K562 (cell line): Measurements from ENCODE around the gene NRXN2. TPM values are rescaled to one million over a fixed set of nuclear protein-coding genes. Genes with fewer than 3 reads are reported as not detected.
A peak's percentile ranks its signal among the peaks of the same experiment; 100 is the strongest.

Experiments used
- ADNP ChIP-seq: fragments of 200-800 bp; sonication (Bioruptor generic); IDR thresholded peaks from 2 replicates; pipeline ENCODE4 v1.6.1; 2016; ENCODE audit warnings: missing genetic modification characterization, missing compliant biosample characterization
- BRF1 ChIP-seq: IDR thresholded peaks from 3 replicates; pipeline ENCODE4 v1.6.1; 2011; ENCODE audit warnings: borderline replicate concordance, mild to moderate bottlenecking; ENCODE audit not compliant: insufficient read length; ENCODE audit errors: extremely low read depth
- ELF2 ChIP-seq: fragments of 250-450 bp; sonication (Bioruptor Pico); IDR thresholded peaks from 2 replicates; pipeline ENCODE4 v1.5.0; 2021; ENCODE audit warnings: mild to moderate bottlenecking
- ELF4 ChIP-seq: fragments of 450-650 bp; formaldehyde crosslinking; IDR thresholded peaks from 2 replicates; pipeline ENCODE4 v1.4.0; 2022; ENCODE audit warnings: missing genetic modification characterization
- EP400 ChIP-seq: fragments of 450-650 bp; IDR thresholded peaks from 2 replicates; pipeline ENCODE4 v1.6.1; 2017; ENCODE audit warnings: antibody characterized with exemption, mild to moderate bottlenecking, moderate library complexity
- FOSL1 ChIP-seq: fragments of 200-800 bp; sonication (Bioruptor generic); conservative IDR thresholded peaks from 2 replicates; pipeline ENCODE4 v1.6.1; 2016; ENCODE audit warnings: missing genetic modification characterization, missing compliant biosample characterization
- HNRNPK ChIP-seq: fragments of 200-400 bp; formaldehyde crosslinking; IDR thresholded peaks from one replicate; pipeline ENCODE4 v1.6.1; 2018; ENCODE audit warnings: mild to moderate bottlenecking, low read depth, low read length; ENCODE audit not compliant: poor library complexity, severe bottlenecking
- ILK ChIP-seq: fragments of 450-650 bp; IDR thresholded peaks from 2 replicates; pipeline ENCODE4 v1.6.1; 2016; ENCODE audit warnings: missing genetic modification characterization, low read depth, mild to moderate bottlenecking, missing compliant biosample characterization, moderate library complexity, borderline replicate concordance
- NFIC ChIP-seq: fragments of 450-650 bp; IDR thresholded peaks from 2 replicates; pipeline ENCODE4 v1.6.1; 2017; ENCODE audit warnings: mild to moderate bottlenecking, inconsistent platforms
- PHF20 ChIP-seq: fragments of 450-650 bp; IDR thresholded peaks from 2 replicates; pipeline ENCODE4 v1.6.1; 2018; ENCODE audit not compliant: partially characterized antibody
- SAP30 ChIP-seq: fragments of 200-600 bp; sonication (generic); IDR thresholded peaks from 2 replicates; pipeline ENCODE4 v1.6.1; 2012; ENCODE audit warnings: borderline replicate concordance, low read depth, mild to moderate bottlenecking, moderate library complexity, low read length, control low read depth, inconsistent platforms; ENCODE audit not compliant: insufficient read depth, poor library complexity, severe bottlenecking
- SMARCA4 ChIP-seq: fragments of 450-650 bp; IDR thresholded peaks from 2 replicates; pipeline ENCODE4 v1.6.1; 2016
- SREBF1 ChIP-seq: fragments of 150-350 bp; IDR thresholded peaks from 2 replicates; pipeline ENCODE4 v1.6.1; 2014; ENCODE audit warnings: antibody characterized with exemption, low read depth, low read length, borderline replicate concordance
- TARDBP ChIP-seq: fragments of 450-650 bp; IDR thresholded peaks from 2 replicates; pipeline ENCODE4 v1.6.1; 2016
- TSC22D4 ChIP-seq: fragments of 450-650 bp; IDR thresholded peaks from 2 replicates; pipeline ENCODE4 v1.6.1; 2016; ENCODE audit warnings: missing genetic modification characterization, missing biosample characterization, control low read depth
- USF2 ChIP-seq: sonication (generic); formaldehyde crosslinking; IDR thresholded peaks from 2 replicates; pipeline ENCODE4 v1.5.0; 2020; ENCODE audit warnings: missing genetic modification reagents
- ZBTB1 ChIP-seq: sonication (generic); formaldehyde crosslinking; IDR thresholded peaks from 2 replicates; pipeline ENCODE4 v1.8.1; 2023; ENCODE audit warnings: missing genetic modification reagents, low read depth, mild to moderate bottlenecking, borderline replicate concordance
- ZC3H8 ChIP-seq: fragments of 450-650 bp; IDR thresholded peaks from 2 replicates; pipeline ENCODE4 v1.6.1; 2017
- ZNF165 ChIP-seq: fragments of 250-450 bp; sonication (Bioruptor Pico); IDR thresholded peaks from 2 replicates; pipeline ENCODE4 v1.4.0; 2020; ENCODE audit warnings: borderline replicate concordance
- ZNF316 ChIP-seq: fragments of 450-650 bp; IDR thresholded peaks from 2 replicates; pipeline ENCODE4 v1.6.1; 2016
- ZNF347 ChIP-seq: fragments of 450-650 bp; formaldehyde crosslinking; IDR thresholded peaks from 2 replicates; pipeline ENCODE4 v1.4.0; 2020; ENCODE audit warnings: low read depth, mild to moderate bottlenecking, moderate library complexity
- polyA plus RNA-seq, 8 experiments: library from polyadenylated mRNA; depleted of rRNA in 4 of 8; stranded (reverse) in 5 of 8; unstranded in 3 of 8; fragments of >200 nt; fragmentation: Nextera tagmentation in 2 of 8; fragmentation: Illumina TruSeq in 1 of 8; extraction: Ambion mirVana in 2 of 8; extraction: Trizol in 1 of 8; gene quantifications; 2 replicates each; pipeline versions ENCODE4 v1.2.1 to v1.2.3, GENCODE V29; 2011 to 2014; ENCODE audit warnings: inconsistent platforms in 1 of 8, missing spikeins in 1 of 8
- total RNA-seq, 7 experiments: library from RNA; depleted of rRNA in 6 of 7; stranded (reverse); fragments of >200 nt in 6 of 7; fragmentation: Illumina TruSeq in 2 of 7; extraction: Trizol in 2 of 7; gene quantifications; 2 replicates each; pipeline versions ENCODE4 v1.2.1 to v1.2.3, GENCODE V29; 2011 to 2021; ENCODE audit warnings: low replicate concordance in 1 of 7
- TF ChIP-seq, protein P1 (sequence below): fragments of 250-450 bp; sonication (Bioruptor Pico); IDR thresholded peaks from 2 replicates; pipeline ENCODE4 v1.8.0; 2021; ENCODE audit warnings: borderline replicate concordance, mild to moderate bottlenecking, moderate library complexity; ENCODE audit not compliant: poor library complexity, severe bottlenecking
- TF ChIP-seq, protein P2 (sequence below): fragments of 450-650 bp; IDR thresholded peaks from 2 replicates; pipeline ENCODE4 v1.6.1; 2016; ENCODE audit warnings: missing biosample characterization, missing genetic modification characterization

NRXN2 gene
- total and polyA plus RNA-seq, 9 of the 15 experiments (the other 6 are each of a cell fraction or from before 2014, with no cell fraction given), result 0.07 to 0.47 (median 0.15) TPM; not detected in 4

DNA sequence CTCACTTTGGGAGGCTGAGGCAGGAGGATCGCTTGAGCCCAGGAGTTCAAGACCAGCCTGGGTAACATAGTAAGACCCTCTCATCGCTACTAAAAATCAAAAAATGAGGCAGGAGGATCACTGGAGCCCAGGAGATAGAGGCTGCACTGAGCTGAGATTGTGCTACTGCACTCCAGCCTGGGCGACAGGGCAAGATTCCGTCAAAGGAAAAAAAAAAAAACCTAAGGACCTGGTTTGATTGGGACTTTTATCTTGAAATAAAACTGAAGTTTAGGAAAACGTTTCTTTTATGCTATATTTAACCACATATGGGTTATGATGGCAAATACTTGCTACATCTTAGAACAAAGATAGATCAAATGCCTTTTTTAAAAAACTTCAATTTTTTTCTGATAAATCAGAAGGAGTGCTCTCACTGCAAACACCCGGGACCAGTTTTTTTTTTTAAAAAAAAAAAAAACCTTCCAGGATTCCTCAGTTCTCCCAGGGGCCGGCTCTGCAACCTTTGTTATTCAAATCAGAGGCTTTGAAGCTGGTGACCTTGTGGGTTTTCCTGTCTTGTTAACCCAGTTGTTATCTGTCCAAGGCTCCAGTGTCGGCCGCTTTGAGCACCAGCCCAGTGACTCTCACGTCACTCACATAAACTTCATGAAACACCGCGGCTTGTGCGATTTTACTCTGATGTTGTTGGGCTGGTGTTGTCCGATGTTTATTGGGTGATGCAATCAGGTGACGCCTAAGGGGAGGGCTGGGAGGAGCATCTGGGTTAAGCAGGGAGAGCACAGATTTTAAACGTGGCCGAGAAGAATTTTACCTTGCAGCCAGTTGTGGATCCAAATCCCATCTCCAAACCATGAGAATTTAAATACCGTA, 156.7 kb downstream of the NRXN2 start (continued):
- TF ChIP-seq ILK (no peak), ZBTB1 (CRISPR knock-in tag) (no peak), TARDBP (peak; percentile 78; the same call in 1 of the 2 replicates), ZC3H8 (no peak), ELF4 (CRISPR knock-in tag) (no peak), BRF1 (no peak), SAP30 (no peak), FOSL1 (tag) (0 out of 2 replicates have a peak, but pooled peaks have one; percentile 41), USF2 (CRISPR knock-in tag) (peak; percentile 79), SREBF1 (peak; percentile 83), PHF20 (no peak), ZNF347 (CRISPR knock-in tag) (no peak), ZNF165 (CRISPR knock-in tag) (no peak), ELF2 (CRISPR knock-in tag) (no peak), TSC22D4 (no peak), ADNP (tag) (no peak), ZNF316 (no peak), EP400 (peak; percentile 53; the same call in 1 of the 2 replicates), SMARCA4 (no peak), NFIC (no peak), HNRNPK (no peak)
- TF ChIP-seq, protein P1, sequence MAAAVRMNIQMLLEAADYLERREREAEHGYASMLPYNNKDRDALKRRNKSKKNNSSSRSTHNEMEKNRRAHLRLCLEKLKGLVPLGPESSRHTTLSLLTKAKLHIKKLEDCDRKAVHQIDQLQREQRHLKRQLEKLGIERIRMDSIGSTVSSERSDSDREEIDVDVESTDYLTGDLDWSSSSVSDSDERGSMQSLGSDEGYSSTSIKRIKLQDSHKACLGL, result no peak
- TF ChIP-seq, protein P2, sequence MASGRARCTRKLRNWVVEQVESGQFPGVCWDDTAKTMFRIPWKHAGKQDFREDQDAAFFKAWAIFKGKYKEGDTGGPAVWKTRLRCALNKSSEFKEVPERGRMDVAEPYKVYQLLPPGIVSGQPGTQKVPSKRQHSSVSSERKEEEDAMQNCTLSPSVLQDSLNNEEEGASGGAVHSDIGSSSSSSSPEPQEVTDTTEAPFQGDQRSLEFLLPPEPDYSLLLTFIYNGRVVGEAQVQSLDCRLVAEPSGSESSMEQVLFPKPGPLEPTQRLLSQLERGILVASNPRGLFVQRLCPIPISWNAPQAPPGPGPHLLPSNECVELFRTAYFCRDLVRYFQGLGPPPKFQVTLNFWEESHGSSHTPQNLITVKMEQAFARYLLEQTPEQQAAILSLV (tag), result peak; percentile 94
